ENCODE data around the gene SOWAHA.

The SOWAHA gene

DNA sequence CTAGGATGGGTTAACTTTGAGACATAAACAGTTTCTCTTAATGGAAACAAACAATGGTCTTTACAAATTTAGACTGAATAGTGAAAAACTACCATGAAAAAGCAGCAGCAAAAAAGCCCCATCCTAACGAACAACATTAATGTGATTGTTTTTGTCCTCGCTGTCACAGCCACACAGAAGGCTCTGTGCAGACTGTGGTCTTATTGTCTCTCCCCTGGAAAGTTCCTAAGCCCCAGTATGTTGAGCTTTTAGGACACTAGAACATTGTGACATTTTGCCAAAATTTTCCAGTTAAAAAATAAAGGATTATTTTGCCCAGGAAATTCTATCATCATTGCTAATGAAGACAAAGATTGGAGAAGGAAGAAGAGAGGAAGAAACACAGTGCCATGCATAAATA lies 12.6 kb upstream of the SOWAHA start:
- TF ChIP-seq FOXP2 (optimal IDR thresholded peaks at IDR 0.05; ENCODE audit: borderline replicate concordance, extremely low read depth, extremely low read length, insufficient read depth) (no peak), SIN3A (IDR thresholded peaks at IDR 0.05; ENCODE audit: borderline replicate concordance, insufficient read depth, low read length) (no peak), POLR2AphosphoS5 (IDR thresholded peaks at IDR 0.05; ENCODE audit: low read depth, low read length) (no peak), TAF1 (IDR thresholded peaks at IDR 0.05; ENCODE audit: borderline replicate concordance, insufficient read depth, low read length) (no peak)
- TF ChIP-seq, protein P1, sequence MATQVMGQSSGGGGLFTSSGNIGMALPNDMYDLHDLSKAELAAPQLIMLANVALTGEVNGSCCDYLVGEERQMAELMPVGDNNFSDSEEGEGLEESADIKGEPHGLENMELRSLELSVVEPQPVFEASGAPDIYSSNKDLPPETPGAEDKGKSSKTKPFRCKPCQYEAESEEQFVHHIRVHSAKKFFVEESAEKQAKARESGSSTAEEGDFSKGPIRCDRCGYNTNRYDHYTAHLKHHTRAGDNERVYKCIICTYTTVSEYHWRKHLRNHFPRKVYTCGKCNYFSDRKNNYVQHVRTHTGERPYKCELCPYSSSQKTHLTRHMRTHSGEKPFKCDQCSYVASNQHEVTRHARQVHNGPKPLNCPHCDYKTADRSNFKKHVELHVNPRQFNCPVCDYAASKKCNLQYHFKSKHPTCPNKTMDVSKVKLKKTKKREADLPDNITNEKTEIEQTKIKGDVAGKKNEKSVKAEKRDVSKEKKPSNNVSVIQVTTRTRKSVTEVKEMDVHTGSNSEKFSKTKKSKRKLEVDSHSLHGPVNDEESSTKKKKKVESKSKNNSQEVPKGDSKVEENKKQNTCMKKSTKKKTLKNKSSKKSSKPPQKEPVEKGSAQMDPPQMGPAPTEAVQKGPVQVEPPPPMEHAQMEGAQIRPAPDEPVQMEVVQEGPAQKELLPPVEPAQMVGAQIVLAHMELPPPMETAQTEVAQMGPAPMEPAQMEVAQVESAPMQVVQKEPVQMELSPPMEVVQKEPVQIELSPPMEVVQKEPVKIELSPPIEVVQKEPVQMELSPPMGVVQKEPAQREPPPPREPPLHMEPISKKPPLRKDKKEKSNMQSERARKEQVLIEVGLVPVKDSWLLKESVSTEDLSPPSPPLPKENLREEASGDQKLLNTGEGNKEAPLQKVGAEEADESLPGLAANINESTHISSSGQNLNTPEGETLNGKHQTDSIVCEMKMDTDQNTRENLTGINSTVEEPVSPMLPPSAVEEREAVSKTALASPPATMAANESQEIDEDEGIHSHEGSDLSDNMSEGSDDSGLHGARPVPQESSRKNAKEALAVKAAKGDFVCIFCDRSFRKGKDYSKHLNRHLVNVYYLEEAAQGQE (IDR thresholded peaks at IDR 0.05; ENCODE audit: insufficient read depth in 1 of 2, low read depth in 2 of 2, low read length in 2 of 2): no peak

DNA sequence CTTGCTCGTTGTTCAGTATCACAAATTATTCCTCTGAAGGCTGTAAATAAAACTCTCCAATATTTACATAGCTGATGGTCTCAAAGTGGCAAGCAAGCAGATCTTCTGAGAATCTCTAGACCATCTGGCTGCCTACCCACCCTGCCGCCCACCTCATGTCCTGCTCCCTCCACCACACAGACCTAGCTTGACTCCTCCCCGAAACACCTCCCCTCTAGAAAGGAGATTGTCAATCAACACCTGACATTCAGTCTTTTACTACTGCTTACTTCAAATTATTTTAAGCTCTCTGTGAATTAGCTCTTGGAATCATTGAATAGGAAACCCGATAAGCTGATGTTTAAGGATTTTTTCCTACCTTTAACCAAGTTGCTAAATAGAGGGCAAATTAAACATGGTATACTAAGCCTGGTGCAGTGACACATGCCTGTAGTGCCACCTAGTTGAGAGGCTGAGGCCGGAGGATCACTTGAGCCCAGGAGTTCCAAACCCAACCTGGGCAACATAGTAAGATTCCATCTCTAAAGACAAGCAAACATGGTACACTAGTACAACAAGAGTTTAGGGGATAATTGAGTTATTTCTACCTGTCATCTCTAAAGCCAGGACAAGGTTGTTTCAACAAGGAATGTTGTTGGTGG lies 10.9 kb upstream of the SOWAHA start:
- TF ChIP-seq TAF1 (IDR thresholded peaks at IDR 0.05; ENCODE audit: borderline replicate concordance, insufficient read depth, low read length) (no peak), SIN3A (IDR thresholded peaks at IDR 0.05; ENCODE audit: borderline replicate concordance, insufficient read depth, low read length) (no peak), FOXP2 (optimal IDR thresholded peaks at IDR 0.05; ENCODE audit: borderline replicate concordance, extremely low read depth, extremely low read length, insufficient read depth) (no peak), POLR2AphosphoS5 (IDR thresholded peaks at IDR 0.05; ENCODE audit: low read depth, low read length) (no peak)
- TF ChIP-seq, protein P1 (IDR thresholded peaks at IDR 0.05; ENCODE audit: insufficient read depth in 1 of 2, low read depth in 2 of 2, low read length in 2 of 2): no peak

DNA sequence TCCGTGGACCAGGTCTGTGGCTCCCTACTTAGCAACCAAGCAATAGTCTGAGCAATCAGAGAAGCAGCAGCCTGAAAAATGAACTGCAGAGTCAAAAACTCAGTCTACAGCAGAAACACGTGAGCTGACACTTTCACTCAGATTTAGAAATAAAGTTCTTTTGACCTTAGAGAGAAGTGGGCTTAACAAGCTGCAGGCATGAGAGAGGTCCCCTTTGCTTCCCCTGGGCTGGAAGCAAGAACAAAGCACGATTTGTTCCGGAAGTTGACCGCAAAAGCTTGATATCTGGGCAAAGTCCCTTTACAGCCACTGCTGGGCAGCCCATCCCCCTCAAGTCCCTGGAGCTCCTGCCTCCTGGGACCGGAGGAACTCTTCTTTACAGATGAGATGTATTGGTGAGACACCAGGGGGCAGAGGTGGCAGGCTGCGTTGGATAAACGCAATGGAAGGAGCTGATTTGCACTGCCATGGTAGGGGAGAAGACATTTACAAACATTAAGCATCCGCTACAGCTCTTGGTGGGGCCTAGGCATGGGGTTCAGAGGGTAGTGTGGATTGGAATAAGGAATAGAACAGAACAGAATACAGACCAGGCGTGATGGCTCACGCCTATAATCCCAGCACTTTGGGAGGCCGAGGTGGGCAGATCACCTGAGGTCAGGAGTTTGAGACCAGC lies 5.8 kb upstream of the SOWAHA start:
- no peak for TF ChIP-seq POLR2AphosphoS5 (IDR thresholded peaks at IDR 0.05; ENCODE audit: low read depth, low read length)
- no peak for TF ChIP-seq TAF1 (IDR thresholded peaks at IDR 0.05; ENCODE audit: borderline replicate concordance, insufficient read depth, low read length)
- no peak for TF ChIP-seq FOXP2 (optimal IDR thresholded peaks at IDR 0.05; ENCODE audit: borderline replicate concordance, extremely low read depth, extremely low read length, insufficient read depth)
- TF ChIP-seq, protein P1 (IDR thresholded peaks at IDR 0.05; ENCODE audit: insufficient read depth in 1 of 2, low read depth in 2 of 2, low read length in 2 of 2): no peak
- TF ChIP-seq SIN3A (IDR thresholded peaks at IDR 0.05; ENCODE audit: borderline replicate concordance, insufficient read depth, low read length): no peak

DNA sequence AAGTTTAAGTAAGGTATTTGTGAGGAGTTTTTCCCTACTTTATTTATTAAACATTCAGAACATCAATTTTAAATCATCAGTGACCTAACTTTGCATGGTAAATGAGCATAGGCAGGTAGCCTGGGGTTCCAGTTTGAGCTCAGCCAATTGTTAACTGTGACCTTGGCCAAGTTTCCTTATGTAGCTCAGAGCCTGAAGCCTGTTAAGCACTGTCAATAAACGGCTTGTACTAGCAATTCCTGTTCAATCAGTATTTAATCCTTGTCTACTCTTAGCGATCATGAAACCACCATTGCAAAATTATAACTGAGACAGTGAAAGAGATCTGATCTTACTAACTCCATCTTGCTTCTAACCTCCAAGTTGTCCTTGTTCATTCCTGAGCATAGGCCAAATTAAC lies 4.7 kb upstream of the SOWAHA start:
- TF ChIP-seq TAF1 (IDR thresholded peaks at IDR 0.05; ENCODE audit: borderline replicate concordance, insufficient read depth, low read length) (no peak), FOXP2 (optimal IDR thresholded peaks at IDR 0.05; ENCODE audit: borderline replicate concordance, extremely low read depth, extremely low read length, insufficient read depth) (no peak), POLR2AphosphoS5 (IDR thresholded peaks at IDR 0.05; ENCODE audit: low read depth, low read length) (no peak), SIN3A (IDR thresholded peaks at IDR 0.05; ENCODE audit: borderline replicate concordance, insufficient read depth, low read length) (no peak)
- TF ChIP-seq, protein P1 (IDR thresholded peaks at IDR 0.05; ENCODE audit: insufficient read depth in 1 of 2, low read depth in 2 of 2, low read length in 2 of 2): no peak
